A172 (cell line): ENCODE measurements around the gene SNCB. TPM values are rescaled to one million over a fixed set of nuclear protein-coding genes. Genes with fewer than 3 reads are reported as not detected.
A peak's percentile ranks its signal among the peaks of the same experiment; 100 is the strongest.
"Not testable (repeated sequence)": the region's sequence is repeated elsewhere in the genome, so short reads cannot be mapped to it uniquely, and the experiment has no call there.

Experiments used
- DNase-seq: peaks from one replicate; pipeline ENCODE4 v3.0.0-alpha.2; 2015; ENCODE audit warnings: low spot score
- total RNA-seq: library from RNA; depleted of rRNA; stranded (reverse); fragments of >200 nt; shearing (Covaris generic); gene quantifications from 2 replicates; pipeline ENCODE4 v1.2.3, GENCODE V29; 2014

Gene SNCB
- total RNA-seq, 1 experiment from 2014 or later: not detected

DNA sequence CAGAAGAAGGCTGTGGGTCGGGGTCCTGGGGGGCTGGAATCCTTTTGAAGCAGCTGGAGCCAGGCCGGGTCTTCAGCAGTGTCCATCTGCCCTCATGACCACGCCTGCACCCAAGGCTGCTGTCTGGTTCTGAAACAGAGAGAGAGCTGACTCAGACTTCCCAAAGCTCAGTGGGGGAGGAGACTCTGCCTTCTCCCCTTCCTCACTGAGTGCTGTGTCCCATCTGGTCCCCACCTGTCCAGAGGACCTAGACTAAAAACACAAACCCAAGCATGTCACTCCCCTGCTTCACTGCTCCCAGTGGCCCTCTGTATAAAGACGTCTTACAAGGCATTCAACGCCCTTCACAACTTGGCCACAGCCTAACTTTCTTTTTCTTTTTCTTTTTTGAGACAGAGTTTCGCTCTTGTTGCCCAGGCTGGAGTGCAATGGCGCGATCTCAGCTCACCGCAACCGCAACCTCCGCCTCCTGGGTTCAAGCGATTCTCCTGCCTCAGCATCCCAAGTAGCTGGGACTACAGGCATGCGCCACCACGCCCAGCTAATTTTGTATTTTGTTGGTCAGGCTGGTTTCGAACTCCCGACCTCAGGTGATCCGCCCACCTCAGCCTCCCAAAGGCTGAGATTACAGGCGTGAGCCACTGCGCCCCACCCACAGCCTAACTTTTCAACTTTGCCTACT lies 30.4 kb downstream of the SNCB start:
- DNase-seq: not testable (repeated sequence)

DNA sequence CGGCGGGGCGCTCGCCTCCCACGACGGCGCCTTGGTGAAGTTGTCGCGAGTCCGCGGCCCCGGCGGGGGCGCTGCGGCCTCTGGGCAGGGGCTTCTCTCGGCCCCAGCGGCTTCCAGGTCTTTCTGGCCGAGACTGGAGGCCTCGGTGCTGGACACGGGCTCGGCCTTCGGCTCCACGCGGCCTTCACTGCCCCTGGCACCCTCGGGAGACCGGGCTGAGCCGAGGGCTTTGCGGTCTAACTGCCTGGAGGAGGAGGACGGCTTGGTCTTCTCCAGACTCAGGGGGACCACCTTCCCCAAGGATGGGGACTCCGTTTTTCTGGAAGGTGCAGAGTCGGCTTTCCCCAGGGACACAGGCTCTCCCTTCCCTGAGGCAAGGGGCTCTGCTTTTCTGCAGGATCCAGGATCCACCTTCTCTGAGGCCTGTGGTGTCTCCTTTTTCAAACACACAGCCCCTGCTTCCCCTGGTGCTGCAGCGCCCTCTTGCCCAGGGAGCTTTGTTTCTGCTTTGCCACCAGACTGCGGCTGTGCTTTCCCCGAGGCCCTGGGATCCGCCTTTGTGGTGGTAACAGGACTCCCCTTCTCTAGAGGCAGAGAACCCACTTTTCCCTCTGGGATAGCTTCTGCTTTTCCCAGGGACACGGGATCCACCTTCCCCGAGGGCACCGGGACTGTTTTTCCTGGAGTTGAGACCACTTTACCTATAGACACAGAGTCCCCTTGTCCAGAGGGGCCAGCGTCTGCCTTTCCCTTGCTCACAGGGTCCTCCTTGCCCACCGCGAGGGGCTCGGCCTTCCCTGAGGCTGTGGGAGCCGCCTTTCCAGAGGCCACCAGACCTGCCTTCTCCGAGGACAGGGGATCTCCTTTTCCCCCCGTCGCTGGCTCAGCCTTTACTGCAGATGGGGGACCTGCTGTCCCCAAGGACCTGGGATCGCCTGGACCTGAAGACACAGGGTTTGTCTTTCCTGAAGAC lies 32.6 kb downstream of the SNCB start:
- no peak for DNase-seq

DNA sequence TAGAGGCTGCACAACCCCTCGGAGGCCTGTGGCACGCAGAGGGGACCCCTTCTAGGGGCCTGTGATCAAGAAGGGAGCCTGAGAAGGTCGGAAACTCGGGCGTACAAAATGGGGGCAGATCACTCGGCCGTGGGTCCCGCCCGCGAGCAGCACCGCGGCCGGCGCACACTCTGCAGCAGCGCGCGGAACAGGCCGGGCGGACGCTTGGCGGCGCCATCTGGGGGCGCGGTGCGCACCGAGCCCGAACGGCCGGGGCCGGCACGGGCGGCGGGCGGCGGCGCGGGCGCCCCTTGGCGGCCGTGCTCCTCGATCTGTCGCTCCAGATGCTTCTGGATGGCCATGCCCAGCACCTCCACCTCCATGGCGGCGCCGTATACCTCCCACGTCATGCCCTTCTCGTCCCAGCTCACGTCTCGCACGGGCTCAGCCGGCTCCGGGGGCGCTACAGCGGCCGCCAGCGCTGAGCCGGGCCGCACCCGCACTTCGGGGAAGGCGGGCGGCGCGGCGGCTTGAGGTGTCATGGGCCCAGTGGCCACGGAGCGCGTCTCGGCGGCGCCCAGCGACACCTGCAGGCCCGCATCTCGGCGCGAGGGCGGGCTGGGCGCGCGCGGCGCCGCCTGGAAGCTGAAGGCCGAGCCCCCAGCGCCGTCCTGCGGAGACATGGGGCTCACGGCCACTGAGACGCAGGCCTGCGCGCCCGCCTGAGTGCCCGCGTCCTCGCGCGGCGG lies 33.5 kb downstream of the SNCB start:
- DNase-seq: no peak

DNA sequence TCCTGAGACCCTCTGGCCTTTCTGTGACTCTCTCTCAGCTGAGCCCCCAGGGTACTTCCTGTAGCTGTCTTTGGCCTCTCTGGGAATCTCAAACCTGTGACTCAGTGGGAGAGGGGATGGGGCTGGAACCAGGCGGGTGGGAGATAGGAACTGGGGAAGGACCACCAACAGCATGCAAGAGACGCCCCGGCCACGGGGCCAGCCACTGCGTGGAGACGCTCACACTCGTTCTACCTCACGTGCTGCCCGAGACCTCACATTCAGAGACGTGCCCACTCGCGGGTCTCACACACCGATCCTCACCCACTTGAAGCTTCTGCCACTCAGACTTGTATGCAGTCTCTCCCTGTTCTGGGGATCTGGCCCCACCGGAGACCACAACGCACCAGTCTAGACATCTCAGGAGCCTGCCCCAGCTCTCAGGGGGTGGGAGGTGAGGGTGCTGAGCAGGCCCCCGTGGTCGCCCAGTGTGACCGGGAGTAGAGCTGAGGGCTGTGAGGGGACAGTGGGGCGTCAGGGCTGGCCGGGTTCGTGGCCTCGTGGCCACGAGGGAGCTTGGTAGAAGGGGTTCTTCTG lies 34.2 kb downstream of the SNCB start:
- no peak for DNase-seq

DNA sequence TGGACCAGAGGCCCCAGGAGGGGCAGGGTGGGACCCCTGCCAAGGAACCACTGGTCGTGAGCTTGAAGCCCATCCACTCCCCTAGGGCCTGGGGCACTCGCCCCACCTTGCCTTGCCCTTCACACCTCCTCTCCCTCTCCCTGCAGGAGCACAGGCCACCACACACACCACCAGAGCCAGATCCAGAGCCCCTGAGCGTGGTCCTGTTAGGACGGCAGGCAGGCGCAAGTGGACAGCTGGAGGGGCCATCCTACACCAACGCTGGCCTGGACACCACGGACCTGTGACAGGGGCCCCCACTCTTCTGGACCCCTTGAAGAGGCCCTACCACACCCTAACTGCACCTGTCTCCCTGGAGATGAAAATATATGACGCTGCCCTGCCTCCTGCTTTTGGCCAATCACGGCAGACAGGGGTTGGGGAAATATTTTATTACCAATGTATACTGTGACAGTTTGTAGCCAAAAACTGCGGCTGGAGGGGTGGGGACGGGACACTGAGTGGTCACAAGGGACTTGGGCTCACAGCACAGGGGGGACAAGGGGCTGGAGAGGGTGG lies 34.9 kb downstream of the SNCB start:
- DNase-seq: no peak

DNA sequence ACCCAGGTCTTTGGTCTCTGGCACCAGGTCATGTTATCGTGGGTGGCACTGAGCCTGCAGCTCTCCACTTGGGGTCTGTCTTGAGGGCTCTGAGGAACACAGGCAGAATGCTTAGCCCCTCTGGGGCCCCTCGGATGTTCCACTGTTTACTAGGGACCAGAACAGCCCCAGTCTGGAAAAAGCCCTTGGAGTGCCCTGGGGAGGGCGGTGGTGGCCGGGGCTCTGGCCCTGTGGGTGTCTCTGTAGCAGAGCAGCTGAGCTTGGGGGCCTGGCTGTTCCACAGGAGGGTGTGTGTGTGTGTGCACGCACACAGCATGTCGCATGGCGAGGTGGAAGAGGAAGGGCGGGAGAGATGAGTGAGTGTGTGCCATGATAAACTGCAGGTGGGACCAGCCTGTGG lies 35.8 kb downstream of the SNCB start:
- DNase-seq: no peak

DNA sequence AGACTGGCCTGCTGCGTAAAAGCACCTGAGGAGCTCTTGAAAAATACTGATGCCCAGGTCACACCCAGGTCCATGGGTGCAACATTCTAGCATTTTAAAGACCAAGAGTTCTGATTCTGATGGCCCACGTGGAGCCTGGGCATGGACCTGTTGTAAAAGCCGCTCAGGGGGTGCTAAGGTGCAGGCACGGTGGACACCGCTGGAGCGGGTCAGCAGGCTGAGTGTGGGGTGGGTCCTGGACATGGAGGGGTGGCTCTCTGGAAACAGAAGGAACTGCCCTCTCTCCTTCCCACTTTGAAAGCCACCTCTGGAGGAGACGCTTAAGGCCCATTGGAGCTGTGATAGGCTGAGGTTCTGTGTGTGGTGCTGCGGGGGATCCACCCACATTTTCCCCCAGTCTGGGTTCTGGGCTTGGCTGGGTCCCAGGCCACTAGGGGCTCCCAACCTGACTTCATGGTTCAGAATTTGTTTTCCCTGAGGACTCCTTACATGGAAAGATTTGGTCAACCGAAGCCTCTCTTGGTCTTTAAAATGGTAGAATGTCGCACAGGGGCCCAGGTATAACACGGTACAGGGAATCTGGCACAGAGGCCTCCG lies 37.0 kb downstream of the SNCB start:
- no peak for DNase-seq

DNA sequence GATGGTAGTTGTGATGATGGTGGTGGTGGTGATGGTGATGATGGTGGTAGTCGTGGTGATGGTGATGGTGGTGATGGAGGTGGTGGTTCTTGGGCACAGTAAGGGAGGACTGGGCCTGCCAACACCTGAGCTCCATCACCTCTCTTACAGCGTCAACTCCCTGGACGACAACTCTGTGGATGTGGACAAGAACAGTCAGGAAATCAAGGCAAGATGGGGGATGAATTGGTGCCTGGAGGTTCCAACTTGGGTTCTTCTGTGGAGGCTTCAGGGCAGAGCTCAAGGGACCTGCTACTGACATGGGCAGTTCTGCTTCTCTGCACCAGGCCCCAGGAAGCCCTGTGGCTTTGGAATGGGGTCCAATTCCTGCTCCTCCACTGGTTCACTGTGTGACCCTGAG lies 37.8 kb downstream of the SNCB start:
- DNase-seq: no peak

DNA sequence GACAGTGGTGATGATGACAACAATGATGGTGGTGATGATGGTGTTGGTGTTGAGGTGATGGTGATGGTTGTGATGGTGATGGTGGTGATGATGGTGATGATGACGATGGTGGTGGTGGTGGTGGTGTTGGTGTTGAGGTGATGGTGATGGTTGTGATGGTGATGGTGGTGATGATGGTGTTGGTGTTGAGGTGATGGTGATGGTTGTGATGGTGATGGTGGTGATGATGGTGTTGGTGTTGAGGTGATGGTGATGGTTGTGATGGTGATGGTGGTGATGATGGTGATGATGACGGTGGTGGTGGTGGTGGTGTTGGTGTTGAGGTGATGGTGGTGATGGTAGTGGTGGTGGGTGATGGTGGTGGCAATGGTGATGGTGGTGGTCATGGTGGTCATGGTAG lies 38.7 kb downstream of the SNCB start:
- DNase-seq: not testable (repeated sequence)

DNA sequence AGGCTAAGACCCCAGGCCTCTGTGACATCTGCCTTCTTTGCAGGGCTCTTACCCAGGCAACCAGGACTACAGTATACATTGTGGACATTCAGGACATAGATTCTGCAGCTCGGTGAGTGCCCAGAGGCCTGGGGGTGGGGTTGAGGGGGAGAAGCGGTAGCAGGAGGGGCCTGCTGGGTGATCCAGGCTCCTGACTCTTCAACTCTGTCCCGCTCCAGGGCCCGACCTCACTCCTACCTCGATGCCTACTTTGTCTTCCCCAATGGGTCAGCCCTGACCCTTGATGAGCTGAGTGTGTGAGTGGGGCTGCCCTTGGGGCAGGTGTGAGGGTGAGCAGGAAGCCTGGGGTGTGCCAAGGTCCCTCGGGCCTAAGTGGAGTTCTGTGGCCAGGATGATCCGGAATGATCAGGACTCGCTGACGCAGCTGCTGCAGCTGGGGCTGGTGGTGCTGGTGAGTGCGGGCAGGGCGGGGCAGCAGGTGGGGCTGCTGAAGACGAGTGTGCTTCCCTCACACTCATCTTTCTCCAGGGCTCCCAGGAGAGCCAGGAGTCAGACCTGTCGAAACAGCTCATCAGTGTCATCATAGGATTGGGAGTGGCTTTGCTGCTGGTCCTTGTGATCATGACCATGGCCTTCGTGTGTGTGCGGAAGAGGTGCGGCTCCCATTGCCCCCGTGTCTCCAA lies 40.2 kb downstream of the SNCB start:
- no peak for DNase-seq

DNA sequence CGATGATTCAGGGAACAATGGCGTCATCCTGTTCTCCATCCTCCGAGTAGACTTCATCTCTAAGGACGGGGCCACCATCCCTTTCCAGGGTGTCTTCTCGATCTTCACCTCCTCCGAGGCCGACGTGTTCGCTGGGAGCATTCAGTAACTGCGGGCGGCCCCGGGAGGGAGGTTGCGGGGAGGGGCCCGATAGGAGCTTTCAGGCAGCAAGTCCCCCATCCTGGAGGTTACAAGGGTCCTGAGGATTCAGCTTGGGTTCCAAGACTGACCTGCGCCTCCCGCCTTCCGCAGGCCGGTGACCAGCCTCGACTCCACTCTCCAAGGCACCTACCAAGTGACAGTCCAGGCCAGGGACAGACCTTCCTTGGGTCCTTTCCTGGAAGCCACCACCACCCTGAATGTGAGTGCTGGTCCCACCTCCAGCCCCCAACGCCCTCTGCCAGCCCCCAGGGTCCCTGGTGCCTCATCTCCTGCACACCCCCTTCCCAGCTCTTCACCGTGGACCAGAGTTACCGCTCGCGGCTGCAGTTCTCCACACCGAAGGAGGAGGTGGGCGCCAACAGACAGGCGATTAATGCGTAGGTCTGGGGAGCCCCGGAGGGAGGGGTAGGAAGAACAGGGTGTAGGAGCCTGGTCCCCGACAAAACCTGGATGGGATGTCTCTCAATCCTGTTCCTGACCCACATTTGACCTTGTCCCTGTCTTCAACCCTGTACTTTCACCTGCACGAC lies 41.1 kb downstream of the SNCB start:
- DNase-seq: no peak

DNA sequence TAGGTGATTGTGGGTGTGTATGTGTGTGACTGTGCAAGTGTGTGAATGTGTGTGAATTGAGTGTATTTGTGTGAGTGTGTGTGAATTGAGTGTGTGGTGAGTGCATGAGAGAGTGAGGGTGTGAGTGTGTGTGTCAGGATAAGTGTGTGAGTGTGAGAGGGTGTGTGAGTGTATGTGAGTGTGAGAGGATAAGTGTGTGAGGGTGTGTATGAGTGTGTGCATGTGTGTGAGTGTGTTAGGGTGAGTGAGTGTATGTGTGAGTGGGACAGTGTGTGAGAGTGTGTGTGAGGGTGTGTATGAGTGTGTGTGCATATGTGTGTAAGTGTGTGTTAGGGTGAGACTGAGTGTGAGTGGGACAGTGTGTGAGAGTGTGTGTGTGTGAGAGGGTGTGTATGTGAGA lies 42.0 kb downstream of the SNCB start:
- no peak for DNase-seq

DNA sequence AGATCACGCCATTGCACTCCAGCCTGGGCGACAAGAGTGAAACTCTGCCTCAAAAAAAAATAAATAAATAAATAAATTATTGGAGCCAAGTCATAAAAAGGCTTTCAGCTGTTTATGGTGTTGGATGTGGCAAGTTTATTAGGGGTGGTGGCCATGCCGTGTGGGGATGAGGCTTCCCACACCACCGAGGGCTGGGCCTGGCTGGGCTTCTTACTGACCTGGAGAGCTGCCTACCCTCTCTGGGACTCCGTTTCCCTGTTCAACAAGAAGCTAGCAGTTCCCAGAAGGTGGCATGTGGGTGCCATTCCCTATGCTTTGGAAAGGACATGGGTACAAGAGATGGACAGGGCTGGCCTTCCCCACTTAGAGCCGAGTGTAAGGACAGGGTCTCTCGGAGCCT lies 42.9 kb downstream of the SNCB start:
- DNase-seq: no peak

DNA sequence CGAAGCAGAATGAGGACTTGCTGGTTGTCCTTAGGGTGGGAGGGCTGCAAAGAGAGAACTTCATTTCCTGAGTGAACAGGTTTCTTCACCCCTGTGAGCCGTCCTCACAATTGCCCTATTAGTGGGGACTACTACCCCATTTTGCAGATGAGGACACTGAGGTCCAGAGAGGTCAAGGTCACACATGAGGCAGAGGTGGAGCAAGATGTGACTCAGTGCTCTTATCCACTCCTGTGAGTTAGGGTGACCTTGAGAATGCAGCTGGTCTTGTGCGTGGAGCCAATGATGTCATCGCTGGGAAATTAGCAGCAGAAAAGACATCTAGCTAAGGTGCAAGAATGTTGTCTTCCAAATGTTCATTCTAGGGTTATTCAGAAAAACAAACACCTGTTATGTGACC lies 47.3 kb downstream of the SNCB start:
- DNase-seq: no peak

DNA sequence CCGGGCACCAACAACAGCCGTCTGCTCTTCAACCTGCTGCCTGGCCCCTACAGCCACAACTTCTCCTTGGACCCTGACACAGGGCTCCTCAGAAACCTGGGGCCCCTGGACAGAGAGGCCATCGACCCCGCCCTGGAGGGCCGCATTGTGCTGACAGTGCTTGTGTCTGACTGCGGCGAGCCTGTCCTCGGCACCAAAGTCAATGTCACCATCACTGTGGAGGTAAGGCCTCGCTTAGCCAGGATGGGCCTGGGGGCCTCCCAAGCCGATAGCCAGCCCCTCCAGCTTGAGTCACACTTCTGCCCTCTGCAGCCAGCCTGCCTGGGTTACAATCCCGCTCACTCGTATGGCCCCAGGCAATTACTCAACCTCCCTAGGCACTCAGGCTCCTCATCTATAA lies 49.0 kb downstream of the SNCB start:
- no peak for DNase-seq

DNA sequence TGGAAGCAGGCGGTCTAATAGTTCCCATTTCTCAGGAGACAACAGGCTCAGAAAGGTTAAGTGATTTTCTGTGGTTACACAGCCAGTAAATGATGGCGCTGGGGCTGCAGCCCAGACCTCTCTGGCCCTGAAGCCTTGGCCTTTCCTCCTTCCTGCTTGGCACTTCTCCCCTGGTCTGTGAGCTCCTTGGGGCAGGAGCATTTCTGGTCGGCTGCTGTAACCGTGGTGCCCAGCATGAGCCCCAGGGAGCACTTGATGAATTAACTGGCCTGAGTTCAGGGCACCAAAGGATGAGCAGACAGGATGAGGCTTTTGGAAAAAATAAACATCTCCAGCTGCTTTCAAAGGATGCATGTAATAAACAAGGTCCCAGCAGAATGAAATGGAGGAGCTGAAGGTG lies 51.0 kb downstream of the SNCB start:
- DNase-seq: no peak

DNA sequence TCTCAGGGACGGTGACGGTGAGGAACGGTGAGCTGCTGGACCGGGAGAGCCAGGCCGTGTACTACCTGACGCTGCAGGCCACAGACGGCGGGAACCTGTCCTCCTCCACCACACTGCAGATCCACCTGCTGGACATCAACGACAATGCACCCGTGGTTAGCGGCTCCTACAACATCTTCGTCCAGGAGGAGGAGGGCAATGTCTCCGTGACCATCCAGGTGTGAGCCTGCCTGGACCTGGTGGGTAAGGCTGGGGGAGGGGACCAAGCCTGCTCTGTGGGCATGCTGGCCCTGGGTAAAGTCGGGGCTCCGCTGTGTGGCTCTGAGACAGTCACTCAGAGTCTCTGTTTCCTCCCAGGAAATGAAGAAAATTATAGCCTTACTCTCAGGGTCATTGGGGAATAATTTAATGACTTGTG lies 51.9 kb downstream of the SNCB start:
- peak; percentile 26 for DNase-seq

DNA sequence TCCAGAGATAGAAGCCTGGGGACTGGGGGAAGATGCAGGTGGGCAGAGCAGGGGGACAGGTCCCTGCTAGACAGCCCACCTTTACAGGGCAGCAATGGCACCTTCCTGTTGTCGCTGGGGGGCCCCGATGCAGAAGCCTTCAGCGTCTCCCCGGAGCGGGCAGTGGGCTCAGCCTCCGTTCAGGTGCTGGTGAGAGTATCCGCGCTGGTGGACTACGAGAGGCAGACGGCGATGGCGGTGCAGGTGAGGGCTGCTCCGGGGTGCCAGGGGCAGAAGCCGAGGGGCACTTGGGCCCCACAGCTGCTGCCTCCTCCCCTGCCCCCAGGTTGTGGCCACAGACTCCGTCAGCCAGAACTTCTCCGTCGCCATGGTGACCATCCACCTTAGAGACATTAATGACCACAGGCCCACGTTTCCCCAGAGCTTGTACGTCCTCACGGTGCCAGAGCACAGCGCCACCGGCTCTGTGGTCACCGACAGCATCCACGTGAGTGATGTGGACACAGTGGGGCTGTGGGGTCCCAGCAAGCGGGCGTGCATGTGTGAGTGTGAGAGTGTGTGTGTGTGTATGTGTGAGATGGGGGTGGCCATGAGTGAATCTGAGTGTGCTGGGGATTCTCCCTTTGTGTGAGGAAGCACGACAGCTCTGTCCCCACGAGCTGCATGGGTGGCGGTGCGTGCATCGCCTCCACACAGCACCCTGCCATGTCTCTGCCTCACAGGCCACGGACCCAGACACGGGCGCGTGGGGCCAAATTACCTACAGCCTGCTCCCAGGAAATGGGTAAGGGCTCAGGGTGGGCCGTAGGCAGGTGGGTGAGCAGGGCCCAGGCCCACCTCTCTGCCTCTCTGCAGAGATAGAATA lies 52.8 kb downstream of the SNCB start:
- no peak for DNase-seq
